Measurements from ENCODE around the gene TFEC.

TFEC gene

DNA sequence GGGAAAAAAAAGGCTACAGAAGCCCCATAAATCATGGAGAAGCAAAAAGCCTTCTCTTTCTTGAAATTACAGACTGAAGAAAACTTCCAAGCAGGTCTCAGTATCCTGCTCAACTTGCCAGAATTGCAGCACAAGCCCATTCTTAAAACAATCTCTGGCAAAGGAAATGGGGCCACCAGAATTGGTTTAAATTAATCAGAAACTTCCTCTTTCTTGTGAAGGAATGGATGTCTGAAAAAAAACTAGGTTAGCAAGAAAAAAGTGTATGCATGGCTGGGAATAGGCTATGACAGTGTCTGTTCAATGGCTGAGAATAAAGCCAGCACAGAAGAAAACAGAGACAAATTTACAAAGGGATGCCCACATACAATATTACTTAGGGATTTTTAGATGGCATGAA, 59.1 kb downstream of the TFEC start:
- no peak for TF ChIP-seq CTCF (IDR thresholded peaks at IDR 0.05; ENCODE audit: low read depth, low read length)
- no peak for DNase-seq (ENCODE audit: extremely low read depth, low read depth)

- DNase-seq (ENCODE audit: extremely low read depth, low read depth), result no peak
- TF ChIP-seq CTCF (IDR thresholded peaks at IDR 0.05; ENCODE audit: low read depth, low read length), result no peak
Measured at GRCh38 chr7:115968596-115968995, 62.0 kb downstream of the TFEC start.

- no peak for DNase-seq (ENCODE audit: extremely low read depth, low read depth)
- no peak for TF ChIP-seq CTCF (IDR thresholded peaks at IDR 0.05; ENCODE audit: low read depth, low read length)
Measured at GRCh38 chr7:115968171-115968570, 62.4 kb downstream of the TFEC start.

DNA sequence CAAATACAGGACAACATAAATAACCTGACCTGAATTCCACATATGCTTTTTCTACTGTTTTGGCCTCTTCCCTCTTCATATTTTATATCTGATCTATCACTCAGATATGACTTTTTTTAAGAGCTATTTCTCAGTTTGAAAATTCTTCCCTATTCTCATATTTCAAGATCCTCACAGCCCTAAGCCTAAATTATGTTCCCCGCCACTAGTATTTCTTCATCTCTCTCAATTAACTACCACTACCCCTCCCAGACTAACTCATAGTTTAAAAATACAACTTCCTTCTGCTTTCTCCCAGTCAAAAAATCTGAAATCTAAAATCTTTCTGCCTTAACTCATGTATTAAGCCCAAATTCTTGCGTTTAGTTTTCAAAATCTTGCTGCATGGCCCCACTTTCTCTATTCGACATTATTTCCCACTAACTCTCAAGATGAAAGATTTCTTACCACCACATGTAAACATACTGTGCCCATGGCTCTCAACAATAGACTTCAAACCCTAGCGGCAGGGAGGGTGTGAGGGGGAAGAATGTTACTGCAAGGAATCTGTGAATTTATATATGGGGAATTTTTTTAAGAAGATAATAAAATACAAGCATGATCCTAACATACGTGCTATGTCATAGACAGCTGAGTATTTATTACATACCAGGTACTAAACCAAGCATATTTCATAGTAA, 64.6 kb downstream of the TFEC start:
- DNase-seq (ENCODE audit: extremely low read depth, low read depth), result no peak
- TF ChIP-seq CTCF (IDR thresholded peaks at IDR 0.05; ENCODE audit: low read depth, low read length), result no peak

DNA sequence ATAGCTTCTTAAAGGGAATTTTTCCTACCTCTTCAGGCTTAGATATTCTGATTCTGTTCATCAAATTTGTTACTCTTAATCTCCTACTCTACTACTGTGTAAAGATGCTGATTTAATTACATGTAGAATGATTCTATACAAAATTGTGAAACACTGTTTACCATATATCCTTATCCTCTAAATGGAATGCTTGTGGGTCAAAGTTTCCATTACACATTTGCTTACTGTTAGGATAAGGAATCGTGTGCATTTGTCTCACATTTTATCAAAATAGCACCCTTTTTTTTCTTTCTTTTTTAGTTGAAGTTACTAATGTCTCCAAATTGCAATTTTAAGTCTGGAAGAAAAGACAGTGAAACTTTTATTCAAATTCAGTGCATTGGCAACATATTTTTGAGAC, 65.3 kb downstream of the TFEC start:
- DNase-seq (ENCODE audit: extremely low read depth, low read depth), result no peak
- no peak for TF ChIP-seq CTCF (IDR thresholded peaks at IDR 0.05; ENCODE audit: low read depth, low read length)

GRCh38 chr7:115964799-115965198, 65.8 kb downstream of the TFEC start:
- DNase-seq (ENCODE audit: extremely low read depth, low read depth), result no peak
- TF ChIP-seq CTCF (IDR thresholded peaks at IDR 0.05; ENCODE audit: low read depth, low read length), result no peak

DNA sequence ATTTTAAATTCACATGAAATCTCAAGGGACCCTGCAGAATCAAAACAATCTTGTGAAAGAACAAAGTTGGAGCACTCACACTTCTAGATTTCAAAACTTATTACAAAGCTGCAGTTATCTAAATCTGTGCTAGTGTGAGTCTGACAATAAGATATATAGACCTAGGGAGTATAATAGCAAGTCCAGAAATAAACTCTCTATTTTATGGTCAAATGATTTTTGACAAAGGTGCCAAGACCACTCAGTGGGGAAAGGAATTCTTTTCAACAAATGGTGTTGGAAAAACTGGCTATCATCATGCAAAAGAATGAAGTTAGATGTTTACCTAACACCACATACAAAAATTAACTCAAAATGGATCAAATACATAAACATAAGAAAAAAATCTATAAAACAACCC, 68.2 kb downstream of the TFEC start:
- TF ChIP-seq CTCF (IDR thresholded peaks at IDR 0.05; ENCODE audit: low read depth, low read length), result no peak
- no peak for DNase-seq (ENCODE audit: extremely low read depth, low read depth)

Data from AG09319 (cell line).